CD8-positive, alpha-beta memory T cell (primary cell): ENCODE measurements around the gene SLC22A15. TPM values are rescaled to one million over a fixed set of nuclear protein-coding genes. Genes with fewer than 3 reads are reported as not detected.
A peak's percentile ranks its signal among the peaks of the same experiment; 100 is the strongest.

Source experiments
- CTCF ChIA-PET: fragments of 350-600 bp; sonication (Branson Sonifier 250); formaldehyde crosslinking; loops from one replicate; lab custom pipeline; 2021; ENCODE audit warnings: antibody characterized with exemption; lab: Charles Lee
- POLR2A ChIA-PET: fragments of 350-600 bp; sonication (Branson Sonifier 250); formaldehyde crosslinking; loops from one replicate; lab custom pipeline; 2021; ENCODE audit warnings: antibody characterized with exemption; lab: Charles Lee
- DNase-seq, 5 donors: peaks; one replicate each; pipeline versions ENCODE4 v3.0.0 to v3.0.0-alpha.2; 2020 to 2022; ENCODE audit warnings: mixed read lengths in 1 of 5
- H3K27ac ChIP-seq: one replicate; pipeline ENCODE4 v1.7.0; 2013; ENCODE audit warnings: low read depth, mild to moderate bottlenecking, low read length, moderate library complexity
- H3K27me3 ChIP-seq: 2 replicates; pipeline ENCODE4 v1.7.0; 2013; ENCODE audit warnings: low read length, mild to moderate bottlenecking; ENCODE audit not compliant: insufficient read depth, poor library complexity, severe bottlenecking
- H3K36me3 ChIP-seq: 2 replicates; pipeline ENCODE4 v1.7.0; 2013; ENCODE audit warnings: mild to moderate bottlenecking, low read length, moderate library complexity; ENCODE audit not compliant: insufficient read depth
- H3K4me1 ChIP-seq: 2 replicates; pipeline ENCODE4 v1.7.0; 2013; ENCODE audit warnings: mild to moderate bottlenecking, low read length, moderate library complexity; ENCODE audit not compliant: insufficient read depth
- H3K4me3 ChIP-seq: 2 replicates; pipeline ENCODE4 v1.7.0; 2013; ENCODE audit warnings: mild to moderate bottlenecking, low read length
- H3K9me3 ChIP-seq: 2 replicates; pipeline ENCODE4 v1.7.0; 2013; ENCODE audit warnings: mild to moderate bottlenecking, low read length
- H3K27ac Mint-ChIP-seq, 8 donors: one replicate each; pipeline ENCODE4 v1.8.0; 2020 to 2021; ENCODE audit warnings: mixed read lengths in 8 of 8, mild to moderate bottlenecking in 6 of 8, inconsistent platforms in 3 of 8, moderate library complexity in 3 of 8
- H3K27me3 Mint-ChIP-seq, 2 donors: one replicate each; pipeline ENCODE4 v1.8.0; 2020 to 2021; ENCODE audit warnings: mixed read lengths in 2 of 2, mild to moderate bottlenecking in 1 of 2, moderate library complexity in 1 of 2
- H3K36me3 Mint-ChIP-seq, 3 donors: one replicate each; pipeline ENCODE4 v1.8.0; 2020 to 2021; ENCODE audit warnings: mixed read lengths in 3 of 3, inconsistent platforms in 1 of 3, mild to moderate bottlenecking in 1 of 3
- H3K4me1 Mint-ChIP-seq, 3 donors: one replicate each; pipeline ENCODE4 v1.8.0; 2020 to 2021; ENCODE audit warnings: mixed read lengths in 3 of 3, inconsistent platforms in 1 of 3, mild to moderate bottlenecking in 1 of 3
- H3K4me3 Mint-ChIP-seq, 7 donors: one replicate each; pipeline ENCODE4 v1.8.0; 2020 to 2021; ENCODE audit warnings: mixed read lengths in 7 of 7, mild to moderate bottlenecking in 6 of 7, moderate library complexity in 4 of 7, inconsistent platforms in 2 of 7
- H3K9me3 Mint-ChIP-seq, 5 donors: one replicate each; pipeline ENCODE4 v1.8.0; 2020 to 2022; ENCODE audit warnings: mixed read lengths in 5 of 5, mild to moderate bottlenecking in 3 of 5, moderate library complexity in 2 of 5, inconsistent platforms in 1 of 5
- polyA plus RNA-seq: library from polyadenylated mRNA; unstranded; fragments of 300-500 nt; fragmentation: Illumina TruSeq; gene quantifications from one replicate; pipeline ENCODE4 v1.2.3, GENCODE V29; 2021
- total RNA-seq, 2 experiments: library from RNA; stranded (reverse); gene quantifications; one replicate each; pipeline ENCODE4 v1.2.3, GENCODE V29; 2021

Gene SLC22A15
- total and polyA plus RNA-seq, 3 experiments from 2014 or later = 0.68 to 1.2 TPM; not detected in 1

DNA sequence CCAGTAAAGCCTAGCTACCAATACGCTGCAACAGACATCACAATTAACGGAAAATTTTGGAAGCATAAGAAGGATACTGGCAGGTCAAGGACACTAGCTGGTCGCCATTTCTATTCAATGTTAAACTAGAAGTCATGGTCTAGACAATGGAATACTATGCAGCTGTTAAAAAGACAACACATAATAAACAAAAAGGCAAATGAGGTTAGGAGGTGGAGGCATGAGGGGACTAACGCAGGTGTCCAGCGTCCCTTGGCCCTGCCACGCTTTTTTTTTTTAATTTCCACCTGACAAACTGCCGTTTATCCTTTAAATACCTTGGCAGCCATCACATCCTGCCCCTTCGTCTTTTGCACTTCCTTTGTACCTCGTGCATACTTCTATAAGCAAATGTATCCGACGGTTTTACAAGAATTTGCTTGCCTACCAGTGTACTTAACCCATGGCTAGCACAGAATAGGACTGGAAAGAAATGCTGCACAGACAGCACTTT is 698 bp upstream of the SLC22A15 start:
- H3K4me1 ChIP-seq = peaks cover 4% of the 10 kb centered on the region
- peaks cover 0 to 2% (median 0%) of the 10 kb centered on the region in 3 donors for H3K36me3 Mint-ChIP-seq
- H3K4me1 Mint-ChIP-seq = peaks cover 9 to 21% (median 9%) of the 10 kb centered on the region in 3 donors
- ChIA-PET CTCF (no interaction called here), POLR2A (no interaction called here)
- no peak overlapping the region for H3K27ac ChIP-seq
- H3K27me3 ChIP-seq = no peaks in the 10 kb centered on the region
- no peak for DNase-seq
- peak overlapping the region; percentile 43 for H3K4me3 ChIP-seq
- H3K9me3 ChIP-seq = no peaks in the 10 kb centered on the region
- peak overlapping the region in 7 of 8 donors; percentile 21 to 85 (median 82) for H3K27ac Mint-ChIP-seq
- H3K4me3 Mint-ChIP-seq = peak overlapping the region; percentile 89 to 95 (median 91)
- peaks cover 16 to 60% of the 10 kb centered on the region in 2 donors for H3K27me3 Mint-ChIP-seq
- no peaks in the 10 kb centered on the region for H3K9me3 Mint-ChIP-seq
- H3K36me3 ChIP-seq = no peaks in the 10 kb centered on the region

DNA sequence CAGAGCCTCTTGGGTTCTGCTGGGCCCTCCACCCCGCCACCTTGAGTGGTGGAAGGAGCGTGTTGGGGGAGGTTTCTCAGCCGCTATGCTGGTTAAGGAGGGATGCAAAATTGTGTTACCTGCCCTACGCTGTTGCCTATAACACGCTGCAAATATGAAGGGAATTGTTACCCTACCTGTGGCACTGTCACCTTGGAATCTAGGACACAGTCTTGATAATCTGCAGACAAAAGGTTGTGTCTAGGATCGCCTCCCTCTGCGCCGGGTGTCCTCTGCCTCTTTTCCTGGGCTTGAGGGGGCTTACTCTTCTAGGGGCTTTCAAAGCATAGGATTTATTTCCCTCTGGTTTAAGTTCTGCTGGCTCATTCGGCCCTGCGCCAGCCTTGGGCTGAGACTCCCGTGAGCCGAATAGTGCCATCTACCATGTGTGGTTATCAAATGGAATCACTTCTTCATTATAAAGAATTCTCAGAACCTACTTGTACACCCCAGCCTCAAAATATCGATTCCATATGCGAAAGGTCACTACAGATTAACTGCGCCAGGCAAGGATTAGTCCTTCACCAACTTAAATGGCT is 697 bp downstream of the SLC22A15 start:
- H3K36me3 ChIP-seq = no peaks in the 10 kb centered on the region
- peaks cover 9 to 21% (median 9%) of the 10 kb centered on the region in 3 donors for H3K4me1 Mint-ChIP-seq
- POLR2A ChIA-PET = no interaction called here
- no peaks in the 10 kb centered on the region for H3K27me3 ChIP-seq
- no peak overlapping the region for H3K27ac ChIP-seq
- peaks cover 15 to 54% of the 10 kb centered on the region in 2 donors for H3K27me3 Mint-ChIP-seq
- CTCF ChIA-PET = no interaction called here
- no peak for DNase-seq
- H3K27ac Mint-ChIP-seq = peak overlapping the region in 5 of 8 donors; percentile 25 to 57 (median 48)
- H3K4me1 ChIP-seq = peaks cover 4% of the 10 kb centered on the region
- peaks cover 0 to 2% (median 0%) of the 10 kb centered on the region in 3 donors for H3K36me3 Mint-ChIP-seq
- H3K4me3 Mint-ChIP-seq = peak overlapping the region; percentile 71 to 95 (median 83)
- no peaks in the 10 kb centered on the region for H3K9me3 Mint-ChIP-seq
- no peak overlapping the region for H3K4me3 ChIP-seq
- no peaks in the 10 kb centered on the region for H3K9me3 ChIP-seq

DNA sequence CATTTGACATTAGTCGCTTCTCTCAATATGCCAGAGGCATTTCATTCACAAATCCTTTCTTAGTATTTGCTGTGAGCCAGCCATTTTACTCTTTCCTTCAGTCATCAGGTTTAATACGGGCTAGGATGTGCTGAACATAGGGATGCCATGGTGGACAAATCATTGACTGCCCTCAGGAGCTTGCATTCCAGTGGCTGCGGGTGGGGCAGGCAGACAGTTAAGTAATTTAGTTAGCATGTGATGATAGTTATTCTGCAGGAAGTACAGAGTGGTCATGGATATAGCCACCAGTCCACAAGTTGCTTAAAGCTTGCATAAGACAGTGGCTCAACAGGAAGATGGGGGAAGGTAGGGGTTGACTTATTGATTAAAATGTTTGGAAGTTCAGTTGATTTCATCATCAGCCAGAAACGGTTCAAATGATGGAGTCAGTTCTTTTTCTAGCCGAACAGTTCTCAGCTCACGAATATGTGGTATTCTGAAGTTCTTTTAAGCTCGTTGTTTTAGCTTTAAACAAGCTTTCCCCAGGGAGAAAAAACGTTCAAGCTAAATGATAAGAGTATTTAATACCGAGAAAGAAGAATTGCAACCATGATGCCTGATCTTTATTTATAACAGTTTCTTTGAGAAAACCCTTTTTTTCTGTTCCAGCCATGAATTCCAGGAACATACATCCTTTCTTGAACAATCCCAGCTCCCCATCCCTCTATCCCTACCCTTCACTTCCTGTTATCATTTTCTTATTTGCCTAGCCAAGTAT is 1.4 kb downstream of the SLC22A15 start:
- peaks cover 9 to 21% (median 9%) of the 10 kb centered on the region in 3 donors for H3K4me1 Mint-ChIP-seq
- peaks cover 4% of the 10 kb centered on the region for H3K4me1 ChIP-seq
- CTCF ChIA-PET = no interaction called here
- H3K4me3 ChIP-seq = no peak overlapping the region
- no peak overlapping the region for H3K27ac ChIP-seq
- H3K4me3 Mint-ChIP-seq = peak overlapping the region; percentile 71 to 95 (median 83)
- no peaks in the 10 kb centered on the region for H3K36me3 ChIP-seq
- POLR2A ChIA-PET = no interaction called here
- H3K27me3 Mint-ChIP-seq = peaks cover 13 to 48% of the 10 kb centered on the region in 2 donors
- H3K9me3 ChIP-seq = no peaks in the 10 kb centered on the region
- H3K9me3 Mint-ChIP-seq = no peaks in the 10 kb centered on the region
- no peaks in the 10 kb centered on the region for H3K27me3 ChIP-seq
- DNase-seq = no peak
- H3K27ac Mint-ChIP-seq = peak overlapping the region in 3 of 8 donors; percentile 41 to 81 (median 54)
- H3K36me3 Mint-ChIP-seq = peaks cover 0 to 2% (median 0%) of the 10 kb centered on the region in 3 donors

DNA sequence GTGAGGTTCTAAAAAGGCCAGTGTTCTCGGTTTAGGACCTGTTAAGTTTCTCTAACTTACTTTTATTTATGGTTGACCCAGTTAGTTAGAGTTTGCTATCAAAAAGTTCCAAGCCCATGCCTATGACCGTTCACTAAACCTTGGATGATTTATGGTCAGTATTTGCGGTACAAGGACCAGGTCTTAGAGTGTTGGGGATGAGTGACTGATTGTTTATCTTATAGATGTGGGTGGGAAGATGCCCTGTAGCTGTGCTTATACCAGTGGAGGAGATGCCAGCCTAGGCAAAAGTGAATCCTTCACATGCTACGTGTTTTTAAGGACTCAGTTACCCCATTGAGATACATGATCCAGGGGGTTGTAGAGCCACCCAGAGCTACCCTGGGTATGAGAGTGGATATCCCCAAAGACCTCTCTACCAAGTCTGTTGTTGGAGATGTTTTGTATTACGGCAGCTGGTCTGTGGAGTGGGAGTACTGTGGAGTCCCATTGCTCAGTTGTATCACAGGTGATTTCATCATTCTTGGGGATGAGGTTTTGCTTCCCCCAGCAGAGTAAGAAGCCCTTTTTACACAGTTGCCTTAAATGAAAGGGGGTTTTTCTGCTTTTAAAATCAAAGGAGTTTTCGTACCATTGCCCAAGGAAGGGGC is 2.1 kb downstream of the SLC22A15 start:
- H3K4me1 ChIP-seq = peaks cover 4% of the 10 kb centered on the region
- Mint-ChIP-seq H3K27me3 (peaks cover 13 to 43% of the 10 kb centered on the region in 2 donors), H3K4me1 (peaks cover 9 to 21% (median 9%) of the 10 kb centered on the region in 3 donors), H3K9me3 (no peaks in the 10 kb centered on the region), H3K36me3 (peaks cover 0 to 2% (median 0%) of the 10 kb centered on the region in 3 donors), H3K4me3 (peak overlapping the region in 3 of 7 donors; percentile 1 to 95 (median 6)), H3K27ac (peak overlapping the region in 3 of 8 donors; percentile 24 to 81 (median 32))
- H3K4me3 ChIP-seq = no peak overlapping the region
- H3K27ac ChIP-seq = no peak overlapping the region
- DNase-seq = no peak
- CTCF ChIA-PET = no interaction called here
- no peaks in the 10 kb centered on the region for H3K27me3 ChIP-seq
- H3K9me3 ChIP-seq = no peaks in the 10 kb centered on the region
- POLR2A ChIA-PET = no interaction called here
- no peaks in the 10 kb centered on the region for H3K36me3 ChIP-seq

DNA sequence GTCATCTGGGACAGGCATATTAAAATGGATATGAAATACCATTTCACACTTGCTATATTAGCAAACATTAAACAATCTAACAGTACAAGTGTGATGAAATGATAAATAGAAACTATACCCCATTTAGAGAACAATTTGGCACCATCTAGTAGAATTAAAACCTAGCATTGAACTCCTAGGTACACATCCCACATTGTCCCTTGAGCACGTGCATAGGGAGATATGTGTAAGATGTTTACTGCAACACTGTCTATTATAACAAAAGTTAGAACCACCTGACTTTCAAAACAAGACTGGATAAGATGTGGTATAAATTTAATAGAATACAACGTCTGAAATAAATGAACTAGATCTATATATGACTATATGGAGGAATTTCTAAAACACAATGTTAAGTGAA is 3.8 kb downstream of the SLC22A15 start:
- Histone ChIP-seq H3K9me3 (no peaks in the 10 kb centered on the region), H3K4me1 (peaks cover 4% of the 10 kb centered on the region), H3K27me3 (no peaks in the 10 kb centered on the region), H3K27ac (no peak overlapping the region), H3K36me3 (no peaks in the 10 kb centered on the region), H3K4me3 (no peak overlapping the region)
- Mint-ChIP-seq H3K27me3 (peaks cover 9 to 34% of the 10 kb centered on the region in 2 donors), H3K27ac (no peak overlapping the region), H3K4me1 (peaks cover 9 to 21% (median 9%) of the 10 kb centered on the region in 3 donors), H3K36me3 (peaks cover 0 to 2% (median 0%) of the 10 kb centered on the region in 3 donors), H3K9me3 (no peaks in the 10 kb centered on the region), H3K4me3 (no peak overlapping the region)
- CTCF ChIA-PET = no interaction called here
- DNase-seq = no peak
- POLR2A ChIA-PET = no interaction called here

DNA sequence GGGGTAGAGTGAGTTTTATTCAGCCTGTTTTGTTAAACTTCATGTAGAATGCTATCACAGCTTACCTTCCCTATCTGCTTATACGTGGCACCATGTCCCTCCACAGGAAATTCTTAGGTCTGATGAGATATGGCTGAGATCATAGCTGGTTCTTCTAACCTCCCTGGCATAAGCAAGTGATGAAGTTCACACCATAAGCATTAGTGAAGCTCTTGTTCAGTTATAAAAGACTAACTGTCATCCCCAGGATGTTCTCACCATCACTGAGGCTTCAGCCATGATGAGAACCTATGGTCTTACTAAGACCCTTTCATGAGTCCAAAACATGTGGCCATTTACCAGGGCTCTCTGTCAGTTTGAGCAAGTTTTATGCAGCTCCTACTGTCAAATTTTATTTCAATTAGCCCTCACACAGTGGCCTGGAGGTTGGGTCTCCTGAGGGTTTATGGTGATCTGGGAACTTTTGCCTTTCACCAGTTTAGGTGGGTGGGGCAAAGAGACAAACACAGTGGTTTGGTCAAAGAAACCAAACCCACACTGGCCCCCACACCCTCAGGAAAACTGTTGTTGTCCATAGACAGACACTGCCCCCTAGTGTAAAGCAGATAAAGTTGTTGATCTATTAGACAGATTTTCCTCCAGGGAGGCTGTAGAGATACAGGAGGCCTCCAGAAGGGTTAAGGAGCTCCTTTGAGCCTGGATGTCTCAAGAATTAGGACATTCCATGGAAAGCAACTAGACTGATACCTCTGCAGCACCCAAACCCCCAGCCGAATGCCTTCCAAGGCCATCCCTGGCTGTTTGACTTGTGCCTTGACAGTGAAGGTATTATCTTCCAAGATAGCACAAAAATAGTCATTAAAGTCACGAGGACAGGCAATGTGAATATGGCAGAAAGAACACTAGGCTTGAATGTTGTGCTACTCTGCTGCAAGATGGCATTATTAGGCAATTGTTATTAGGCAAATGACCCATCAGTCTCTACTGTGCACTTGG is 5.0 kb downstream of the SLC22A15 start:
- no peaks in the 10 kb centered on the region for H3K9me3 Mint-ChIP-seq
- DNase-seq = peak in 2 of 5 donors; percentile 5
- H3K4me3 ChIP-seq = no peak overlapping the region
- no peaks in the 10 kb centered on the region for H3K9me3 ChIP-seq
- peaks cover 5 to 15% (median 9%) of the 10 kb centered on the region in 3 donors for H3K4me1 Mint-ChIP-seq
- no peak overlapping the region for H3K27ac ChIP-seq
- no peaks in the 10 kb centered on the region for H3K36me3 Mint-ChIP-seq
- H3K36me3 ChIP-seq = no peaks in the 10 kb centered on the region
- peak overlapping the region in 2 of 8 donors; percentile 52 to 58 for H3K27ac Mint-ChIP-seq
- no peaks in the 10 kb centered on the region for H3K27me3 ChIP-seq
- ChIA-PET POLR2A (no interaction called here), CTCF (interaction anchor here (0.9 to 1.3 kb wide), 7 partner anchors 9 to 177 kb away, joined by 3 to 5 read pairs (median 3); no protein-coding TSS in a partner anchor)
- peaks cover 4 to 25% of the 10 kb centered on the region in 2 donors for H3K27me3 Mint-ChIP-seq
- peak overlapping the region in 1 of 7 donors; percentile 7 for H3K4me3 Mint-ChIP-seq
- H3K4me1 ChIP-seq = no peaks in the 10 kb centered on the region

DNA sequence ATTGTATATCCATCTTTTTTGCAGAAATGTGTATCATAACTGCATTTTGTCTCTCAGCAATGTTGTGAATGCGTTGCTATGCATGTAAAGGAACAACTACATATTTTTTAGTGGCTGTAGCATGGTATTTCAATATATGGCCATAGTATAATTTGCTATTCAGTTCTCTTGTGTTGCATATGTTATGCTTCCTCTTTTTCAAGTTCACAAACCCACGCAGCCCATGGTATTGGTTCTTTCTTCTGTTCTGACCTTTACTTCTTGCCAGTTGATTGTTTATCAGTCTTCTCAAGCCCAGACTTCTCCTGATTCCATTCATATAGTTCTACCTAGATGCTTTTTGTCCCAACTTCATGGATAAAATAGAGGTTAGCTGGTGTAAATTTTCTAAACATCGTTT is 6.1 kb downstream of the SLC22A15 start:
- no peaks in the 10 kb centered on the region for H3K36me3 ChIP-seq
- no peak overlapping the region for H3K4me3 Mint-ChIP-seq
- CTCF ChIA-PET = no interaction called here
- peaks cover 2 to 9% (median 3%) of the 10 kb centered on the region in 3 donors for H3K4me1 Mint-ChIP-seq
- POLR2A ChIA-PET = no interaction called here
- H3K9me3 ChIP-seq = no peaks in the 10 kb centered on the region
- no peak overlapping the region for H3K27ac Mint-ChIP-seq
- no peaks in the 10 kb centered on the region for H3K9me3 Mint-ChIP-seq
- no peak overlapping the region for H3K4me3 ChIP-seq
- no peaks in the 10 kb centered on the region for H3K4me1 ChIP-seq
- H3K36me3 Mint-ChIP-seq = no peaks in the 10 kb centered on the region
- no peaks in the 10 kb centered on the region for H3K27me3 ChIP-seq
- no peak overlapping the region for H3K27ac ChIP-seq
- peaks cover 0 to 23% of the 10 kb centered on the region in 2 donors for H3K27me3 Mint-ChIP-seq
- DNase-seq = no peak
